ENCODE results near the gene ZBTB17. TPM values are rescaled to one million over a fixed set of nuclear protein-coding genes. Genes with fewer than 3 reads are reported as not detected.
"Not testable (repeated sequence)": the region's sequence is repeated elsewhere in the genome, so short reads cannot be mapped to it uniquely, and the experiment has no call there.

The ZBTB17 gene
- total RNA-seq, 3 donors from 2014 or later, result 74.2 to 86.9 (median 81.1) TPM

- Mint-ChIP-seq H3K4me1 (ENCODE audit: low read depth) (peaks cover 2% of the 10 kb centered on the region), H3K4me3 (no peak overlapping the region), H3K9me3 (no peaks in the 10 kb centered on the region), H3K36me3 (ENCODE audit: insufficient read depth) (peaks cover 49% of the 10 kb centered on the region), H3K27me3 (ENCODE audit: low read depth) (no peaks in the 10 kb centered on the region)
- ATAC-seq (no peak), DNase-seq (no peak)
These were observed 38.8 kb downstream of the ZBTB17 start for GRCh38 chr1:15937146-15937545.

- Mint-ChIP-seq H3K9me3 (no peaks in the 10 kb centered on the region), H3K27me3 (ENCODE audit: low read depth) (no peaks in the 10 kb centered on the region)
These were observed 39.9 kb downstream of the ZBTB17 start for GRCh38 chr1:15936025-15936424.

GRCh38 chr1:15935056-15935950 is 40.6 kb downstream of the ZBTB17 start:
- Mint-ChIP-seq H3K27me3 (ENCODE audit: low read depth) (no peaks in the 10 kb centered on the region), H3K4me3 (no peak overlapping the region), H3K9me3 (no peaks in the 10 kb centered on the region), H3K4me1 (ENCODE audit: low read depth) (peaks cover 2% of the 10 kb centered on the region), H3K36me3 (ENCODE audit: insufficient read depth) (peaks cover 55% of the 10 kb centered on the region)
- ATAC-seq (no peak), DNase-seq (no peak)

More at GRCh38 chr1:15936025-15936424, 39.9 kb downstream of the ZBTB17 start:
- DNase-seq (no peak), ATAC-seq (no peak)
- Mint-ChIP-seq H3K4me3 (no peak overlapping the region), H3K4me1 (ENCODE audit: low read depth) (peaks cover 2% of the 10 kb centered on the region), H3K36me3 (ENCODE audit: insufficient read depth) (peaks cover 52% of the 10 kb centered on the region)

GRCh38 chr1:15934211-15935055 is 41.5 kb downstream of the ZBTB17 start:
- peaks cover 2% of the 10 kb centered on the region for H3K4me1 Mint-ChIP-seq (ENCODE audit: low read depth)
- peaks cover 57% of the 10 kb centered on the region for H3K36me3 Mint-ChIP-seq (ENCODE audit: insufficient read depth)
- ATAC-seq, result no peak
- no peaks in the 10 kb centered on the region for H3K27me3 Mint-ChIP-seq (ENCODE audit: low read depth)
- no peak for DNase-seq
- no peaks in the 10 kb centered on the region for H3K9me3 Mint-ChIP-seq
- no peak overlapping the region for H3K4me3 Mint-ChIP-seq

- no peaks in the 10 kb centered on the region for H3K9me3 Mint-ChIP-seq
- no peak for DNase-seq
- H3K4me1 Mint-ChIP-seq (ENCODE audit: low read depth), result no peaks in the 10 kb centered on the region
- H3K36me3 Mint-ChIP-seq (ENCODE audit: insufficient read depth), result peaks cover 59% of the 10 kb centered on the region
- H3K4me3 Mint-ChIP-seq, result no peak overlapping the region
- no peaks in the 10 kb centered on the region for H3K27me3 Mint-ChIP-seq (ENCODE audit: low read depth)
- ATAC-seq, result no peak
These were observed 42.2 kb downstream of the ZBTB17 start for GRCh38 chr1:15933684-15934083.

- DNase-seq (no peak), ATAC-seq (no peak)
- Mint-ChIP-seq H3K36me3 (ENCODE audit: insufficient read depth) (peaks cover 66% of the 10 kb centered on the region), H3K9me3 (no peaks in the 10 kb centered on the region), H3K4me3 (no peak overlapping the region), H3K4me1 (ENCODE audit: low read depth) (no peaks in the 10 kb centered on the region), H3K27me3 (ENCODE audit: low read depth) (no peaks in the 10 kb centered on the region)
These were observed 43.3 kb downstream of the ZBTB17 start for GRCh38 chr1:15932612-15933011.

- Mint-ChIP-seq H3K4me1 (ENCODE audit: low read depth) (no peaks in the 10 kb centered on the region), H3K36me3 (ENCODE audit: insufficient read depth) (peaks cover 62% of the 10 kb centered on the region), H3K27me3 (ENCODE audit: low read depth) (no peaks in the 10 kb centered on the region)
These were observed 44.0 kb downstream of the ZBTB17 start for GRCh38 chr1:15931884-15932283.

GRCh38 chr1:15931401-15931800 is 44.5 kb downstream of the ZBTB17 start:
- H3K4me1 Mint-ChIP-seq (ENCODE audit: low read depth), result no peaks in the 10 kb centered on the region
- no peak overlapping the region for H3K4me3 Mint-ChIP-seq
- DNase-seq (no peak), ATAC-seq (no peak)
- peaks cover 60% of the 10 kb centered on the region for H3K36me3 Mint-ChIP-seq (ENCODE audit: insufficient read depth)
- no peaks in the 10 kb centered on the region for H3K27me3 Mint-ChIP-seq (ENCODE audit: low read depth)
- H3K9me3 Mint-ChIP-seq, result no peaks in the 10 kb centered on the region

More at GRCh38 chr1:15931884-15932283, 44.0 kb downstream of the ZBTB17 start:
- H3K9me3 Mint-ChIP-seq, result no peaks in the 10 kb centered on the region
- ATAC-seq (no peak), DNase-seq (no peak)
- H3K4me3 Mint-ChIP-seq, result no peak overlapping the region

- H3K9me3 Mint-ChIP-seq, result no peaks in the 10 kb centered on the region
- H3K36me3 Mint-ChIP-seq (ENCODE audit: insufficient read depth), result peaks cover 49% of the 10 kb centered on the region
- no peaks in the 10 kb centered on the region for H3K27me3 Mint-ChIP-seq (ENCODE audit: low read depth)
These were observed 46.6 kb downstream of the ZBTB17 start for GRCh38 chr1:15928971-15929965.

GRCh38 chr1:15926448-15926847 is 49.5 kb downstream of the ZBTB17 start:
- not testable (repeated sequence) for H3K27me3 Mint-ChIP-seq (ENCODE audit: low read depth); H3K4me1 Mint-ChIP-seq (ENCODE audit: low read depth); H3K4me3 Mint-ChIP-seq; H3K9me3 Mint-ChIP-seq; ATAC-seq; DNase-seq
- H3K36me3 Mint-ChIP-seq (ENCODE audit: insufficient read depth), result peaks cover 51% of the 10 kb centered on the region

More at GRCh38 chr1:15928971-15929965, 46.6 kb downstream of the ZBTB17 start:
- ATAC-seq (no peak), DNase-seq (no peak)
- Mint-ChIP-seq H3K4me3 (no peak overlapping the region), H3K4me1 (ENCODE audit: low read depth) (no peaks in the 10 kb centered on the region)

GRCh38 chr1:15923241-15923640 is 52.7 kb downstream of the ZBTB17 start:
- no peak overlapping the region for H3K4me3 Mint-ChIP-seq
- ATAC-seq (no peak), DNase-seq (no peak)
- peaks cover 16% of the 10 kb centered on the region for H3K4me1 Mint-ChIP-seq (ENCODE audit: low read depth)
- no peaks in the 10 kb centered on the region for H3K9me3 Mint-ChIP-seq
- H3K36me3 Mint-ChIP-seq (ENCODE audit: insufficient read depth), result peaks cover 35% of the 10 kb centered on the region
- no peaks in the 10 kb centered on the region for H3K27me3 Mint-ChIP-seq (ENCODE audit: low read depth)

- Mint-ChIP-seq H3K4me1 (ENCODE audit: low read depth) (peaks cover 41% of the 10 kb centered on the region), H3K27me3 (ENCODE audit: low read depth) (no peaks in the 10 kb centered on the region), H3K36me3 (ENCODE audit: insufficient read depth) (peaks cover 42% of the 10 kb centered on the region), H3K4me3 (no peak overlapping the region), H3K9me3 (no peaks in the 10 kb centered on the region)
- DNase-seq, result peak; percentile 53
- ATAC-seq, result peak; percentile 98 to 99
These were observed 56.8 kb downstream of the ZBTB17 start for GRCh38 chr1:15918962-15919715.

- peaks cover 42% of the 10 kb centered on the region for H3K36me3 Mint-ChIP-seq (ENCODE audit: insufficient read depth)
- ATAC-seq, result no peak
- no peak for DNase-seq
- H3K4me1 Mint-ChIP-seq (ENCODE audit: low read depth), result peaks cover 41% of the 10 kb centered on the region
- no peaks in the 10 kb centered on the region for H3K27me3 Mint-ChIP-seq (ENCODE audit: low read depth)
- no peaks in the 10 kb centered on the region for H3K9me3 Mint-ChIP-seq
- no peak overlapping the region for H3K4me3 Mint-ChIP-seq
These were observed 59.0 kb downstream of the ZBTB17 start for GRCh38 chr1:15916916-15917315.
